ENCODE data around the gene YAF2. TPM values are rescaled to one million over a fixed set of nuclear protein-coding genes. Genes with fewer than 3 reads are reported as not detected.

YAF2 gene
- total RNA-seq, 1 experiment from 2014 or later = 27.6 TPM

GRCh38 chr12:42180990-42181596 lies 57.0 kb downstream of the YAF2 start:
- ChIA-PET POLR2A (no interaction called here), CTCF (no interaction called here)
- BruUV-seq (replicated peaks) = no TSS peak
- in situ Hi-C loops (cut with HindIII; ENCODE audit: low pct_unique_long_range_greater_than_20kb, low sequenced_read_pairs) (no loop called here), intact Hi-C loops (cut with micrococcal nuclease; ENCODE audit: unreplicated experiment) (no loop called here)
- ATAC-seq = no peak
- Histone ChIP-seq H3K4me1 (ENCODE audit: control insufficient read depth, insufficient read depth, low read length) (no peaks in the 10 kb centered on the region), H3K27me3 (ENCODE audit: control insufficient read depth, insufficient read depth, low read length) (no peaks in the 10 kb centered on the region), H3K4me3 (ENCODE audit: low read depth in 2 of 2, low read length in 2 of 2) (no peak overlapping the region), H3K9me3 (ENCODE audit: control insufficient read depth, insufficient read depth, low read depth, low read length) (no peaks in the 10 kb centered on the region), H3K36me3 (ENCODE audit: control insufficient read depth, insufficient read depth, low read length) (no peaks in the 10 kb centered on the region), H3K27ac (ENCODE audit: low read length) (no peak overlapping the region)
- no peak for DNase-seq (ENCODE audit: low read depth, low spot score)
- TF ChIP-seq TCF7L2 (IDR thresholded peaks at IDR 0.05; ENCODE audit: low read depth, low read length) = no peak
- TF ChIP-seq POLR2AphosphoS5 (IDR thresholded peaks at IDR 0.05; ENCODE audit: low read depth, low read length) = no peak
- TF ChIP-seq, protein P1, sequence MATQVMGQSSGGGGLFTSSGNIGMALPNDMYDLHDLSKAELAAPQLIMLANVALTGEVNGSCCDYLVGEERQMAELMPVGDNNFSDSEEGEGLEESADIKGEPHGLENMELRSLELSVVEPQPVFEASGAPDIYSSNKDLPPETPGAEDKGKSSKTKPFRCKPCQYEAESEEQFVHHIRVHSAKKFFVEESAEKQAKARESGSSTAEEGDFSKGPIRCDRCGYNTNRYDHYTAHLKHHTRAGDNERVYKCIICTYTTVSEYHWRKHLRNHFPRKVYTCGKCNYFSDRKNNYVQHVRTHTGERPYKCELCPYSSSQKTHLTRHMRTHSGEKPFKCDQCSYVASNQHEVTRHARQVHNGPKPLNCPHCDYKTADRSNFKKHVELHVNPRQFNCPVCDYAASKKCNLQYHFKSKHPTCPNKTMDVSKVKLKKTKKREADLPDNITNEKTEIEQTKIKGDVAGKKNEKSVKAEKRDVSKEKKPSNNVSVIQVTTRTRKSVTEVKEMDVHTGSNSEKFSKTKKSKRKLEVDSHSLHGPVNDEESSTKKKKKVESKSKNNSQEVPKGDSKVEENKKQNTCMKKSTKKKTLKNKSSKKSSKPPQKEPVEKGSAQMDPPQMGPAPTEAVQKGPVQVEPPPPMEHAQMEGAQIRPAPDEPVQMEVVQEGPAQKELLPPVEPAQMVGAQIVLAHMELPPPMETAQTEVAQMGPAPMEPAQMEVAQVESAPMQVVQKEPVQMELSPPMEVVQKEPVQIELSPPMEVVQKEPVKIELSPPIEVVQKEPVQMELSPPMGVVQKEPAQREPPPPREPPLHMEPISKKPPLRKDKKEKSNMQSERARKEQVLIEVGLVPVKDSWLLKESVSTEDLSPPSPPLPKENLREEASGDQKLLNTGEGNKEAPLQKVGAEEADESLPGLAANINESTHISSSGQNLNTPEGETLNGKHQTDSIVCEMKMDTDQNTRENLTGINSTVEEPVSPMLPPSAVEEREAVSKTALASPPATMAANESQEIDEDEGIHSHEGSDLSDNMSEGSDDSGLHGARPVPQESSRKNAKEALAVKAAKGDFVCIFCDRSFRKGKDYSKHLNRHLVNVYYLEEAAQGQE (IDR thresholded peaks at IDR 0.05; ENCODE audit: insufficient read depth in 1 of 2, low read depth in 2 of 2, low read length in 1 of 2) = no peak
- TF ChIP-seq, protein P2, sequence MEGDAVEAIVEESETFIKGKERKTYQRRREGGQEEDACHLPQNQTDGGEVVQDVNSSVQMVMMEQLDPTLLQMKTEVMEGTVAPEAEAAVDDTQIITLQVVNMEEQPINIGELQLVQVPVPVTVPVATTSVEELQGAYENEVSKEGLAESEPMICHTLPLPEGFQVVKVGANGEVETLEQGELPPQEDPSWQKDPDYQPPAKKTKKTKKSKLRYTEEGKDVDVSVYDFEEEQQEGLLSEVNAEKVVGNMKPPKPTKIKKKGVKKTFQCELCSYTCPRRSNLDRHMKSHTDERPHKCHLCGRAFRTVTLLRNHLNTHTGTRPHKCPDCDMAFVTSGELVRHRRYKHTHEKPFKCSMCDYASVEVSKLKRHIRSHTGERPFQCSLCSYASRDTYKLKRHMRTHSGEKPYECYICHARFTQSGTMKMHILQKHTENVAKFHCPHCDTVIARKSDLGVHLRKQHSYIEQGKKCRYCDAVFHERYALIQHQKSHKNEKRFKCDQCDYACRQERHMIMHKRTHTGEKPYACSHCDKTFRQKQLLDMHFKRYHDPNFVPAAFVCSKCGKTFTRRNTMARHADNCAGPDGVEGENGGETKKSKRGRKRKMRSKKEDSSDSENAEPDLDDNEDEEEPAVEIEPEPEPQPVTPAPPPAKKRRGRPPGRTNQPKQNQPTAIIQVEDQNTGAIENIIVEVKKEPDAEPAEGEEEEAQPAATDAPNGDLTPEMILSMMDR (IDR thresholded peaks at IDR 0.05) = no peak
- no peak for TF ChIP-seq SIN3A (IDR thresholded peaks at IDR 0.05; ENCODE audit: borderline replicate concordance, insufficient read depth, low read depth, low read length)

DNA sequence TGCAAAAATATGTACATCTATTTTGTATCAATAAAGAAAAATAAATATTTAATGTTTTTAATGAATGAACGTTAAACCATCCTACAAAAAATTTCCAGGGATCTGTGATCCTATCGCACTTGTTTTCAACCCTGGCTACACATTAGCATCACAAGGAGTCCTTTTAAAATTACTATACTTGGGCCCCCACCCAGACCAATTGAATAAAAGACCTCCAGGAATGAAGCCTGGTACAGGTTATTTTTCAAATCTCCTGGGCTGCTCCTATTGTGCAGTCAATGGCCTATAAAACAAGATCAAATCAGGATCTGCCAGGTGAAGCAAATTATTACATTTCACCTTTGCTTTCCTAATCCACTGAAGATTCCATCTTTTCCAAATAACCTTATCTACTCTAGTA lies 59.9 kb downstream of the YAF2 start:
- no TSS peak for BruUV-seq (replicated peaks)
- Histone ChIP-seq H3K27ac (ENCODE audit: low read length) (no peak overlapping the region), H3K27me3 (ENCODE audit: control insufficient read depth, insufficient read depth, low read length) (no peaks in the 10 kb centered on the region), H3K4me1 (ENCODE audit: control insufficient read depth, insufficient read depth, low read length) (no peaks in the 10 kb centered on the region), H3K9me3 (ENCODE audit: control insufficient read depth, insufficient read depth, low read depth, low read length) (no peaks in the 10 kb centered on the region), H3K4me3 (ENCODE audit: low read depth in 2 of 2, low read length in 2 of 2) (no peak overlapping the region), H3K36me3 (ENCODE audit: control insufficient read depth, insufficient read depth, low read length) (no peaks in the 10 kb centered on the region)
- POLR2A ChIA-PET = no interaction called here
- no peak for TF ChIP-seq POLR2AphosphoS5 (IDR thresholded peaks at IDR 0.05; ENCODE audit: low read depth, low read length)
- TF ChIP-seq TCF7L2 (IDR thresholded peaks at IDR 0.05; ENCODE audit: low read depth, low read length) = no peak
- TF ChIP-seq, protein P1 (IDR thresholded peaks at IDR 0.05; ENCODE audit: insufficient read depth in 1 of 2, low read depth in 2 of 2, low read length in 1 of 2) = no peak
- no peak for TF ChIP-seq SIN3A (IDR thresholded peaks at IDR 0.05; ENCODE audit: borderline replicate concordance, insufficient read depth, low read depth, low read length)
- TF ChIP-seq, protein P2 (IDR thresholded peaks at IDR 0.05) = no peak
- CTCF ChIA-PET = no interaction called here
- intact Hi-C loops (cut with micrococcal nuclease; ENCODE audit: unreplicated experiment) (no loop called here), in situ Hi-C loops (cut with HindIII; ENCODE audit: low pct_unique_long_range_greater_than_20kb, low sequenced_read_pairs) (no loop called here)
- DNase-seq (ENCODE audit: low read depth, low spot score) = no peak
- no peak for ATAC-seq

Data from Panc1 (cell line).